SIG-M5 treated with dmso at 0.1 percent for 504 hours (cell line): Measurements from ENCODE around the gene CCDC61.

Experiments
- DNase-seq: peaks from one replicate; lab custom pipeline; 2025; ENCODE audit not compliant: unreplicated experiment; lab: John Stamatoyannopoulos, UW

Gene CCDC61, protein sequence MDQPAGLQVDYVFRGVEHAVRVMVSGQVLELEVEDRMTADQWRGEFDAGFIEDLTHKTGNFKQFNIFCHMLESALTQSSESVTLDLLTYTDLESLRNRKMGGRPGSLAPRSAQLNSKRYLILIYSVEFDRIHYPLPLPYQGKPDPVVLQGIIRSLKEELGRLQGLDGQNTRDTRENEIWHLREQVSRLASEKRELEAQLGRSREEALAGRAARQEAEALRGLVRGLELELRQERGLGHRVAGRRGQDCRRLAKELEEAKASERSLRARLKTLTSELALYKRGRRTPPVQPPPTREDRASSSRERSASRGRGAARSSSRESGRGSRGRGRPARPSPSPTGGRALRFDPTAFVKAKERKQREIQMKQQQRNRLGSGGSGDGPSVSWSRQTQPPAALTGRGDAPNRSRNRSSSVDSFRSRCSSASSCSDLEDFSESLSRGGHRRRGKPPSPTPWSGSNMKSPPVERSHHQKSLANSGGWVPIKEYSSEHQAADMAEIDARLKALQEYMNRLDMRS

DNA sequence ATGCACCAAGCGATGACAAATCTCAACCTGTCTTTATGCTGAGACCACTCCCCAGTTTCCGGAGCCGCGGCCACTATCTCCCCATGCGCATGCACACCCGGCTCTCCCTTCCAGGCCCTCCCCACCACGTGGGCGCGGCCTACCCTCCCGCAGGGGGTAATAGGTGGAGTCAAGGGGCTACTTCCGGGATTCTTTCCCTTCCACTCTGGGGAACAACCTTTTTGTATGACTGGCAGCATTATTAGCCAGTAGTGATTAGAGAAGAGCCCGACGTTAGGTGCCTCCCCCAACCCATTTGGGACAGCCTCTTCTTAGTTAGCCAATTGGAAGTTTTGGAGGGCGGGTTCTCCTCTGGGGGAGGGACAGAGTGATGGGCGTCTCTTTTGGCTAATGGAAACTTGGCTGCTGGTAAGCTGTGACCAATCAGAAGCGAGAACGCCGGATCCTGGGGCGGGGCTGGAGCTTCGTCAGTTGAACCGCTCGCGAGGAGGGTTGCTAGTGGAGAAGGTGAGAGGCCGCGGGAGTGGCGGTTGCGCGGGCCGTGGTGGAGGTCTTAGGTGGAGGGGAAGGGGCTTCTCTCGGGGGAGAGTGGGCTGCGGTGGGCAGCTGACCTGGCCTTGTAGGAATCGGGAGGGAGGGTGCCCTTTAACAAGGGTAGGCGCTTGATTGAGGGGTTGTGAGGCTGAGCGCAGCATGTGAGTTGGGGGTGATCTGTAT, at the start of gene CCDC61:
Gene CCDC61, plus strand, starts transcription at position 470 of the 717 bp plus-strand sequence. CDS start 7,552 bp downstream, outside the sequence.
- DNase-seq = peak; percentile 99

DNA sequence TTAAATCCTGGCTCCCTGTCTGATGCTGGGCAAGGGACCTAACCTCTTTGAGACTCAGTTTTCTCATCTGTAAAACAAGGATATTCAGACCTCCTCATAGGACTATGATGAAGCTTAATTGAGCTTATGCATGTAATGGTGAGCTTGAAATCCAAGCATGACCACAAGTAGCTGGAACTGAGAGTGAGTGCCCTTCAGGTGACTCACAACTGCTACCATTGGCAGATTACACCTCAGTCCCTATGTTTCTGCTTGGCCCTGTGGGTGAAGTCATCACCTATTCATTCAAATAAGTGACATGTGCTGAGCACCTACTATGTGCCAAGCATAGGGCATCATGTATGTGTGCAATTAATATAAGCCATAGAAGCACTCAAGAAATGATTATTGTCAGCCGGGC, 47.3 kb upstream of the CCDC61 start:
- DNase-seq = no peak

DNA sequence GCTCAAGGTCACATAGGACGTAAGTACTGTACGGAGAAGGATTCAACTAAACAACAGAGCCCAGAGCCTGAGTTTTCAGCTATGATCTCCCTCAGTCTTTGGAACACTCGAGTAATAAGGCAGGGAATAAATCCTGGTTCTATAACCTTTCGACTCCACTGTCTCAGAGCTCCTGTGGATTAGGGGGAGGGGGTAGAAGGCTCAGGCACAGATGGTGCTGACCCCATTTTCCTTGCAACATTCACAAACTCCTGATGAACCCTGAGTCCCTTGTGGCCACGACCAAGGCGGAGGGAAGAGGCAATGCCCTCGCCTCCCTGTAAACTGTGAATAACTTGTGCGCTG, 43.0 kb upstream of the CCDC61 start:
- no peak for DNase-seq

DNA sequence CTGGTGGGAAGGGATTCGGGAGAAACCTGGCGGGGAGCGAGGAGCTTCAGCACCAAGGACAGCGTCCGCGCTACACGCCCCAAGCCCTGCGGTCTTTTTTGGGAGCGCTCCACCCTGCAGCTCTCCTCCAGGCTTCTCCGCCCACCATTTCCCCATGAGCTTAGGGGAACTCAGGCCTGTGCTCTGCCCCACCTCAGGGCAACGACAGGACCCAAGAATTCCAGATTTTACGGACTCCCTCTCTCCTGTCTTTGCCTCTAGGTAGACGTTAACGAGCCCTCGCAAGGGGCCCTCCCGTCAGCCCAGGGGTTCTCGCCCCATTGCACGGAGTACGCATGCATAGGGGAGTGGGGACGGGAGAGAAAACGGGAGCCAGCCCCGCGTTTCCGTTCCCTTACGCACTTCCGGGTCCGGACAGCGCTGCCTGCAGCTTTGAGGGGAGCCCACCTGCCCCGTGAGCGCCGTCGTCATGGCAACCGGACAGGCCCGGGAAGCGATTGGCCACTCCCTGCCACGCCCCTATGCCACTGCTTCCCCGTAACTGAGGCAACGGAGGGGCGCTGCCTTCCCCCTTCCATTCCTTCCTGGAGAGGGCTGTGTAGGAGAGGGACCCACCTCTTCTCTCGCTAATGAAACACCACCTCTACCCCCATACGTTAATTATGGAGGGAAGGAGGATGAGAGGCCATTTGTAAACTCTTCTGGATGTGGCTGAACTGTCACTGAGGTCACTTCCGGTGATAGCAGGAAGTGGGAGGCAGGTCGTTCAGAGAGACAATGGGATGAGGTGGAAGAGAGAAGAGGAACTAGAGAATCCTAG, 42.4 kb upstream of the CCDC61 start:
- peak; percentile 63 for DNase-seq

DNA sequence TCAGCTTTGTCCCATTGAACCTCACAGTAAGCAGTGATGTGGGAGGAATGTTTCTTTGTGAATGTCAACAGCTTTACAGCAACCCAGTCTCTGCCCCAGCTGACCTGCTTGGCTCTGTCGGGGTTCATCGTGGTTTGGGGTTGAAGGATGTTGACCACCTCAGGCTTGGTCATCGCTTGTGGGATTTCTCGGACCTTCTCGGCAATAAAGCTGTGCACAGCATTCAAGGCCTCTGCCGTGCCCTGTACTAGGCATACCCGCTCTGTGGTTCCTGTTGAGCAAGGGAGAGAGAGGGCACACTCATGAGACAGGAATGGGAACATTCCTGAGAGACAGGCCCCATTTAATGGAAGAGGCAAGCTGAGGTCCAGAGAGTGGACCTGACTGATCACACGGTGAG, 41.6 kb upstream of the CCDC61 start:
- DNase-seq = no peak

DNA sequence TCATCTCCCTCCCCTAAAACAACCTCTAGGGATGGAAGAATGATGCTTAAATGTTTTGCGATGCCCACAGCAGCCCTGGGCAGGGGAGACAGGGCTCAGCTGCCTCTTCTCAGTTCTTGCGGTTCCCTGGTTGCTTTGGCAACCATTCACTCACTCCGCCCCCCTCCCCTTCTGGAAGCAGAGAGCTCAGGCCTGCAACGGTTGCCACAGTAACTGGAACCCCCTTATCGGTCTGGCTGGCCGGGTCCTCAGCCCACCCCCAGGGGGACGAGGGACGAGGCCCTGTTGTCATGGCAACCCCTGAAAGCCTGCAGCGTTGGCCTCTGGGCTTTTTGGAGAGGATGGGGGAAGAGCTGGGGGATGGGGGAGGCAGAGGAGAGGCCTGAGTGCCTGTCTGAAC, 41.1 kb upstream of the CCDC61 start:
- DNase-seq = no peak

DNA sequence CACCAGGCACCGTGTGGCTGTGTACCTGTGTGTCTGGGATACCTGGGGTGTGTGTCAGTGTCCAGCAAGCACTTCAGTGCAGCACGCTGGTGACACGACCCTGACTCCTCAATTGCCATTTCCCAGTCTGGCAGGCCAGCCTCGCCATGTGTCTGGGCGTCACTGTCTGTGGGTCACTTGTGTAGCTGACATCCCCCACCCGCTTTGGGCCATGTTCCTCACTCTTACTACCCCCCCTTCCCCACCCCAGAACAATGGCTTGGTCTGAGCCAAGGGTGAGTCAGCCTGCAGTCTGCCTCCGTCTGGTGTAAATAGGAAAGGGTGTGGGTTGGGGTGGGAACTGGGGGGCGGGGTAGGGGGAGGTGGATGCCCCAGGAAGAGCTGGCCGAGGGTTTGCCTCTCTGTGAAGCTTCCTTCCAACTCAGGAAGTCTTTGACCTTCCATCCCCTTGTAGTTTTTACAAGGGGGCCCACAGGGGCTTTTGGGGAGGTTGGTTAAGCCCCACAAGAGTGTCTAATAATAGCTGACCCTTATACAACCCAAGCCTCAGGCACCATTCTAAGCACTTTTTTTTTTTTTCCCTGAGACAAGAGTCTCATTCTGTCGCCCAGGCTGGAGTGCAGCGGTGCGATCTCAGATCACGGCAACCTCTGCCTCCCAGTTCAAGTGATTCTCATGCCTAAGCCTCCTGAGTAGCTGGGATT, 39.2 kb upstream of the CCDC61 start:
- DNase-seq = no peak

DNA sequence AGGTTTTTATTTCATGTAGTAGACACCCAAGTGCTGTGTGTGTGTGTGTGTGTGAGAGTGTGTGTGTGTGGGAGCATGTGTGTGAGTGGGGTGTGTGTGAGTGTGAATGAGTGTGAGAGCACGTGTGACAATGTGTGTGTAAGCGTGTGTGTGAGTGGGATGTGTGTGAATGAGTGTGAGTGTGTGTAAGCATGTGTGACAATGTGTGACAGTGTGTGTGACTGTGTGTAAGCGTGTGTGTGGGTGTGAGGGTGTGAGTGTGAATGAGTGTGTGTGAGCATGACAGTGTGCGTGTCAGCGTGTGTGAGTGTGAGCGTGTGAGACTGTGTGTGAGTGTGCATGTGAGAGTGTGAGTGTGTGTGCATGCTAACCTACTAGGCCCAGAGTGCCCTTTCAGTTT, 36.9 kb upstream of the CCDC61 start:
- no peak for DNase-seq

DNA sequence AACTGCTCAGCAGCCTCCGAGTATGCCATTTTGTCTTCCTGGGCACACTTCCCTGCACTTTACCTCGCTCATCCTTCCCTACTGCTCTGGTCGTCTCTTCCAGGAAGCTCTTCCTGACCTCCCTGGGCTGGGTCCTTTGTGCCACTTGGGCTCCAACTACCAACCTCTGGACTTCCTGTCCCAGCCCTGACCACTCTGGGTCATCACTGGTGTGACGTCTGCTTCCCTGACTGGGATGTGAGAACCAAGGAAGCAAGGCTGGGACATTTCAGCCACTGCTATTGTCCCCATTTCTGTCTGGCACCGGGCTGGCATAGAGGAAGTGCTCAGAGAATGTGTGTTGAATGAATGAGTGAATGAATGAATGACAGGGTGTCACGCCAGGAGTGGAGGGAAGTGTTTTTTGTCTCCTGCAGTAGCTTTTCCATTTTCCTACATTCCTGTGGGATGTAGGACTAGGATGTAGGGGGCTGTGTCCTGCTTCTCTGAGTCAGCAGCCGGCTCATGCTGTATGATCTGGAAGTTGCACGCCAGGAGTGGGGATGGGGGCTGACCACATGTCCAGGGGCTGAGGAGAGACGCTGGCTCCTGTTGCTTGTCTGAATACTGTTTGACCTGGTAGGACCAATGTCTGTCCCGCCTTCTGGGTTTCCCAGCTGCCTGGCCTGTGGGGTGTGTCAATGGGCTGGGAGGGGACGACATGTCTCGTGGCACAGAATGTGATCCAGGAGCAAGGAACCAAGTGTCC, 36.3 kb upstream of the CCDC61 start:
- DNase-seq = no peak

DNA sequence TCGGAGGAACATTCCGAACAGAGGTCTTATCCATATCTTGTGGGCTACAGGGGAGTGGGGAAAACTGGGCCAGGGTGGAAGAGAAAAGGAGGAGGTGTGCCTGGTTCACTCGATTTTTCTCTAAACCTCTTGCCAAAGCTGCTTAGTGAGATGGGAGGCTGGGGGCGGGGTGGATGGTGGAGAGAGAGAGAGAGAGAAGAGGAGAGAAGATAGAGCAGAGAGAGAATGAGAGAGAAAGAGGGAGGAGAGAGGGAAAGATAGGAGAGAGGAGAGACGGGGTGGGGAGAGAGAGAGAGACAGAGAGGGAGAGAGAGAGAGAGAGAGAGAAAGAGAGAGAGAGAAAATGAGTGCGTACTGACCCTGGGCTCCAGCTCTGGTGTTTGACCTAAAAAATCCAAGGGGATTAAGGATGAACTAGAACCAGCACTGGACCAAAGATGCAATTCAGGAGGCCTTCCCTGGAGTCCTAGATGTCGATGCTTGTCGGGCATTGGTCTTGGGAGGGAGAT, 35.7 kb upstream of the CCDC61 start:
- DNase-seq = no peak

DNA sequence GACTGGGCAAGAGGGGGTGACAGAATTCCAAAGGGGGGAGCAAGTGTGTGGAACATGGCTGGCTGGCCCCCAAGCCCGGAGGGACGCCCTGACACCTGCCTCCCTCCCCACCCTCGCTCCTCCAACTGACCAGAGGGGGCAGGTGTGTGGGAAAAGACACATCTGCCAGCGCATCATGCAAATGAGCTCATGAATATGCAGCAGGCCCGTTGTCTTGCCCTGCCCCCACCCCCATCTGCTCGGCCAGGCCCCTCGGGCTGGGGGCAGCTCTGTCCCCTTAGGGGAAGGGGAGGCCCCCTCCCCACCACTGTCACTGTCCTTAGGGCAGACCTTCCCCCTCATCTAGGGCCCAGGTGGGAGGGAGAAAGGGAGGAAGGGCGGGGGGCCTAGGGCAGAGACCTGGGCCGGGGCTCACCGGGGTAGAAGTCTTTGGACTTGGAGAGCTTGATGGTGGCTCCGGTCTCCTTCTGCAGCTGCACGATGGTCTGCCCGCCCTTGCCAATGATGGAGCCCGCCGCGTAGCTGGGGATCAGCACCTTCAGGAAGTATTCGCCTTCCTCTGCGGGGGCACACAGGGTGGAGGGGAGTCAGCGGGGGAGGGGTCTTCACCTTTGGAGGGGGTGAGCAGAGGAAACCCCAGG, 34.6 kb upstream of the CCDC61 start:
- no peak for DNase-seq

DNA sequence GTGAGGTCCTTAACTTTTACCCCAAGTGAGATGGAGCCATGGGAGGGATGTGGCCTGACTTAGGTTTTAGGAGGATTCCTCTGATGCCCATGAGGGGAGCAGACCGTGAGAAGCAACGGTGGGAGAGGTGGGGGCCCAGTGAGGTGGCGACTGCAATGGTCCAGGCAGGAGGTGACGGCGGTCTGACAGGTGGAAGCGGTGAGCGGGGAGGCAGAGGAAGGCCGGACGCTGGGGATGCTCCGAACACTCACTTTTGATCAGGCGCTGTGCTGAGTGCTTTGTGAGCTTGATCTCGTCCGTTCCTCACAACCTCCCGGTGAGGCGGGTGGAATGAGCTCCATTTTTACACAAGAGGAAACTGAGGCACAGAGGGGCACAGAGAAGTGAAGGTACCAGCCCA, 33.2 kb upstream of the CCDC61 start:
- no peak for DNase-seq

DNA sequence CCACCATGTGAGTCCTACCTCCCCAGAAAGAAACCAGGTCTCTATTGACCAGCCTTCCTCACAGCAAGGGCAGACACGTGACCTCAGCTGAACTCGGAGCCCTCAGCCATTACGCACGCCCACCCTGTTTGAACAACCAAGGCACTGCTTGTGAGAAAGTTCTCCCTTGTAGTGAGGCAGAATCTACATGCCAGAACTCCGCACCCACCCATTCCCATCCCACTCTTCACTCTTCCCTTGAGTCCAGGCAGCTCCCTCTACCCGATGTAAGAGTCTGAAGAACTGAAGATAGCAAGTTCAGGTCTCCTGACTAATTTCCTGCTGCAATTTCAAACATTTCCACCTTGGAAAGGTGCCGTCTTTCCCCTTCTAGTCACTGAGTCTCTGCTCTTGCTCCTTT, 28.0 kb upstream of the CCDC61 start:
- DNase-seq = no peak

DNA sequence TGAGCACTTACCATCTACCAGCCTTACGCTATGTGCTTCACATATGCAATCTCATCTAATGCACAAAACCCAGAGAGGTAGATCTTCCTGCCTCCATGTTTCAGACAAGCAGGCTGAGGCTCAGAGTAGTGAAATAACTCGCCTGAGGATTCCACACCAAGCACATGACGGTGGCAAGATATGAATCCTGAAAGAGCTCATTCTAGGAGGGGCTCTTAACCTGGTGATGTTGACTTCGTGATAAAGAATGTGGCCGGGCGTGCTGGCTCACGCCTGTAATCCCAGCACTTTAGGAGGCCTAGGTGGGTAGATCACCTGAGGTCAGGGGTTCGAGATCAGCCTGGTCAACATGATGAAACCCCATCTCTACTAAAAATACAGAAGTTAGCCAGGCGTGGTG, 26.6 kb upstream of the CCDC61 start:
- DNase-seq = no peak

DNA sequence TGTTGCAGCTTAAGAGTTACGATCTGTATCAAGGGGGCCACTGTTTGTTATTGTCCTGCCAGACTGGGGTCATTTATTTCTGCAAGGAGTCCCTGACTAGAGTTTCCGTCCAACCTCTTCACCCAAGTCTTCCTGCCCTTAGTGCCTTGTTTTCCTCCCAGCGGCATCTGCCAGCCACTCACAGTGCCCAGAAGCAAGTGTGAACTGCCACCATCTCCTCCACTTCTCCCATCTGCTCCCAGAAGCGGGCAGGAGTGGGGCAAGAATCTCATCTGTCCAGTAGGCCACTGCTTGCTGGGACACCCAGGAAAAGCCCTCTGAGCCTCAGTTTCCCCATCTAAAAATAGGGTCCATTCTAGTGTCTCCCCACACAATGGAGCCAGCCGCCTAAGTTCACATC, 25.6 kb upstream of the CCDC61 start:
- DNase-seq = no peak

DNA sequence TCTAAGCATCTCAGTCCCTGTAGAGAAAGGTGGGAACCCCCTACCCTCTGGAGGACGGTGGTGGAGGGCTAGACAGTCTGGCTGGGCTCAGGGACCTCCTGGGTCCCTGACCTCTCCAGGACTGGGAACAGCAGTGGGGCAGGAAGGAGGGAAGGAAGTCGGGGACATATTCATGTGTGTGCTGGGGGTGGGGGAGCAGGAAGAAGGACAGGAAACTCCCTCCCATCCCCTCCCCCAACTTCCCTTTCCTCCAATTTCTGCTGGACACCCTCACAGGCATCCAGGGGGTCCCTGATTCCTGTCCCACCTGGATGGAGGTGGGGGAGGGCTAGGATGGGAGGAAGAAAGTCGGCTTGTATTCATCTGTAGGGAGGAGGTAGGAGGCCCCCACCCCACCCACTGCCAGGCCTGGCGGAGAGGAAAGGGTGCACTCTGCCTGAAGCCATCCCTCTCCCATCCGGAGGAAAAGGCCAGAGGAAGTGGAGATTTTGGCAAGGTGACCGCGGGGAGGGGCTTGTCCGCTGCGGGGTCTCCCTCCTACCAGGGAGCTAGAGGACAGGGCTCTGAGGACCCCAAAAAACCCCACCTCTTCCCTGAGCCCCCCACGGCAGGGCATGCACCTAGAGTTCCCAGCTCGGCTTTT, 23.9 kb upstream of the CCDC61 start:
- DNase-seq = no peak

DNA sequence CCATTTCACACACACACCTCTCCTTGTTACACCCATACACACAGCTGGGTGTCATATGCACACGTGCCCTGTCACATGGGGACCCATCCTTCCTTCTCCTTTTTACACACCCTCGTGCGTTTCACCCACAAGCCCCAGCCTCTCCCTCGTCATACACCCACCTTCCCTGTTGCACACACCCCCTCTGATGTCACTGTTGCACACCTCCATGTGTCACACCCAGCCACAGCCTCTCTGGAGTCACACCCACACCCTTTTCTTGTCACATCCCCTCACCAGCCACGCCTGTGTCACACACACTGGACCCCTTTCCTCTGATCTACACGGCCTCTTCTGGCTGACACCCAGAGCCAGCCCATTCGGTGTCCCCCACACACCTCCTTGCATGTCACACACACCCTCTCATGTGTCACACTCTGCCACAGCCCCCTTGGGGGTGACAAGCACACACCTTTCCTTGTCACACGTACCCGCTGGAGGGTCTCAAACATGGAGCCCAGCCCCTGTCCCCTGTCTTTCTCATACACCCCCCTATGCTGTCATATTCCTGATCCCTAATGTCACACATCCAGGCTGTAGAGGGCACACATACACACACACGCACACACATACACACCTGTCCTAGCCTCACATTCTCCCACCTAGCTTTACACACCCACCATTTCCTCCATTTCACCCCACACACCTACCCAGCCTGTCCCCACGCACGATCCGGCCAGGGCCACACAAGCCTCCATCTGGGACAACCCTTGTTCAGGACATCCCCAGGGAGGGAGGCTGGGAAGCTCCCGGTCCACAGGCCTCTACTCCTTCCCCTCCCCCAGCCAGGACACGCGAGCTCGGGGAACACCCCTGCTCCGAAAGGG, 23.0 kb upstream of the CCDC61 start:
- no peak for DNase-seq

DNA sequence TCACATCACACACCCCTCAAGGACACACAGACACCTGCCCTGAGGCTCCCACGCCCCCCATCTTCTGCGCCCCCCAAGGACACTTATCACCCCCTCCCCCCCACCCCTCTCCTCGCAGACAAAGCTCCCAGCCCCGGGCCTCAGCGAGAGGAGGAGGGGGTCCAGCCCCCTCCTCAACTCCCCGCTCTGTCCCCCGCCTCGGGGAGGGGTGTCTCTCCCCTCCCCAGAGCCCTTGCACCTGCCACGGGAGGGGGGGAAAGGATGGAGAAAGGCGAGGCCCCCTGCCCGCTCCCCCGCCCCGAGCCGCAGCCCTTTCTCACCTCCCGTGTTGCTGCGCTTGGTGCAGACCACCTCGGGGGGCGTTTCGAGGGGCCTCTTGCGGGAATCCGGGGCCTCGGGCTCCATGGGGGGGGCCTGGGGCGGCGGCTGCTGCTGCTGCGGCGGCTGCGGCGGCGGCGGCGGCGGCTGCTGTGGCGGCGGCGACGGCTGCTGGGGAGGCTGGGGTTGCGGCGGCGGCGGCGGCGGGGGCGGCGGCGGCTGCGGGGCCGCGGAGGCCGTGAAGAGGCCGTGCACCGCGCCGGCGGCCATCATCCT, 22.2 kb upstream of the CCDC61 start:
- DNase-seq = no peak
